HG02885 (cell line): ENCODE data around the gene ACBD3.

Experiments
- ATAC-seq: cut with Tn5 transposase; IDR thresholded peaks from one replicate; pipeline ENCODE4 v1.9.1; 2021; ENCODE audit warnings: mild to moderate bottlenecking; ENCODE audit not compliant: unreplicated experiment, poor library complexity

The ACBD3 gene

GRCh38 chr1:226118357-226118756 is 68.2 kb downstream of the ACBD3 start:
- ATAC-seq, result no peak

- no peak for ATAC-seq
Observed at GRCh38 chr1:226117330-226117729, 69.2 kb downstream of the ACBD3 start.

DNA sequence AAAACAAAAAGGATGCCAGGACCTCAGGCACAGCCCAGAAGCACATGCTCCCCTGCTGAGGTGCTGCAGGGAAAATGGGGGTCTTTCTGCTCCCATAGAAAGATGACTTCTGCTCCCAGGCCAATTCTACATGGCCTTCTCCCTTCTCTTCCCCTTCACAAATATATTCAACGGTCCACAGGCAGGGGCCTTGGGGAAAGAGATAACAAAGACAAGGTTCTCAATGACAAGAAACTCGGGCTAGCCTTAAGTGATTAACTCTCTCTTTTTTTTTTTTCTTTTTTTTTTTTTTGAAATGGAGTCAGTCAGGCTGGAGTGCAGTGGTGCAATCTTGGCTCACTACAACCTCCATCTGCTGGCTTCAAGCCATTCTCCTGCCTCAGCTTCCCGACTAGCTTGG is 69.9 kb downstream of the ACBD3 start:
- no peak for ATAC-seq

DNA sequence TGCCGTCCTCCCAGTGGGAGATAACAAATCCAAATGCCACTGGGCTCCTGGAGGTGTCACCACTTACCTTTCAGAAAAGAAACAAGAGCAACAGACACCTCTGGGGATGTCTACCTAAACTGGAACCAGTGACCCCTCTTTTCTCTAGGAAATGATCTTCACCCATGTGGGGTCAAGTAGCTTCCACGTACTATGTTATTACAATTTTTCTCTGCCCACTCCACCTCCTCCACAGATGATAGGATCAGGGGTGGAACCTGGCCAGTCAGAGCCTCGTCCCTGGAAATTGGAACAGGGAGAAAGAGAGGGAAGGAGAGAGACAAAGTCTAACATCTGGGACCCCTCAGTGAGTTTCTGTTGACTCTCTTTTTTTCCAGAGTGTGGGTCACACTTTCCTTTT is 73.9 kb downstream of the ACBD3 start:
- ATAC-seq, result no peak

DNA sequence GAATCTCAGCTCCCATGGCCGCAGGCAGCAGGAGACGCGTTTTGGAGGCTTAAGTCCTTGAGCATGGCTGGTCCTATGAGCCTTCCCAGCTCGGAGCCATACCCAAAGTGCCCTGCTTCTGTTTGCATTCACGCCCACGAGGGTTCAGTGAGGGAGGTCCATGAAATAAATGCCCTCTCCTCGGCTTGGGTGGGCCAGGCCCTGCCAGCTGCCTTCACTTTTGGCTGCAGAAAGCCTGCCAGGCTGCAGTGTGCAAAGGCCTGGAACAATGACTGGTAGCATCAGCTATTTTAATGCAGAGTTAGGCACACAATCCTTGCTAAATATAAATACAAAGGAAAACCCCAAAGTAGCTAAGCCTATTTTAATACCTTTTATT is 74.7 kb downstream of the ACBD3 start:
- ATAC-seq, result no peak

DNA sequence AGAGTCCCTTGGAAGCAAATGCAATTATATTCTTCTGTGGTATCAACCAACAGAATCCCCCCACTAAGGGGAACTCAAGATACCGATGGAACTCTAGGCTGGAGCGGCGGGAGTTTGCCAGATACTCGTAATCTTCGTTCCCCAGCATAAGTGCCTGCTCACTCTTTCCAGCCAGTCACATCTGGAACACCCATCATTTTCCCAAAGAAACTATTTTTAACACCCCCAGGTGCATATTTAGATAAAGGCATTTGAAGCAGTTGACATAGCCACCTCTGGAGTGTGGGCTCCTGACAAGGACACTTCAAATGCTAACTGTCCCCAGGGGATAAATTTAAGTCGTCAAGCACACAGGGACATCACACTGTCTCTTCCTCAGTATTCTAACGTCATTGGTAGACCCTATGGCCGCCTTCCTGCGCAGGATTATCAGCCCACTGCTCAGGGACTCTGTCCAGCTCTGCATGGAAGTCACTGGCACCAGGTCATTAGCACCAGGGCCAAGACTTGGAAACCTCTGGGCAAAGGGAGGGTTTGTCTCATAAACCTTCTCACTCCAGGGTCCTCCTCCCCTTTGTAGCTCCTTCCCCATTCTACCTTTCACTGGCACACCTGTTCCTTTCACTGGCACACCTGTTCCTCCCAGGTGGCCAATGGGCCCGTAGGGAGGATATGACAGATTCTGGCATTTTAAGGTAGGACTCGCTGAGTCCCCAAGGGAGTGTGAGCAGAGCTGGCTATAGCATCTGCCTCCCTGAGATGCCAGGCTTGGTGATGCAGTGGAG is 75.3 kb downstream of the ACBD3 start:
- no peak for ATAC-seq

- ATAC-seq, result peak; percentile 76
Observed at GRCh38 chr1:226110249-226111097, 76.1 kb downstream of the ACBD3 start.

- peak; percentile 78 for ATAC-seq
Observed at GRCh38 chr1:226109829-226110248, 76.7 kb downstream of the ACBD3 start.

GRCh38 chr1:226108935-226109828 is 77.4 kb downstream of the ACBD3 start:
- ATAC-seq, result no peak

- ATAC-seq, result no peak
Observed at GRCh38 chr1:226107471-226108460, 78.8 kb downstream of the ACBD3 start.

DNA sequence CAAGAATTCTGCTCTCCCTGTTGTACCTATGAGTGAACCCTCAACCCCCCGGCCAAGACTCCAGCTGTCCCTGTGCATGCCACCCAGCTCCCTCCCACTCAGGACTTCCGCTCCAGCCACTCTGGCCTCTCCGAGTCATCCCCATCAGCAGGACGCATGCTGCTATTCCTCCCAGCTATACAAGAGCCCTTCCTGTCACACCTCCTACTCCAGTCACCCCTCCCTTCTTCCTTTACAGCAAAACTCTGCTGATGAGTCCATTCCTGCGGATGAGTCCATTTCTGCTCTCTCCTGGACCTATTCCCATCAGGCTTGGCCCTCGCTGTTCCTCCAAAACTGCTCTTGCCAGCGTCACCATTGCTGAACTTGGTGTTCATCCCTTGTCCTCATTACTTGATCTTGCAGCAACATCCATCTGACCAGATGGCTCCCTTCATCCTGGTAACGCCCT is 81.8 kb downstream of the ACBD3 start:
- ATAC-seq, result no peak

DNA sequence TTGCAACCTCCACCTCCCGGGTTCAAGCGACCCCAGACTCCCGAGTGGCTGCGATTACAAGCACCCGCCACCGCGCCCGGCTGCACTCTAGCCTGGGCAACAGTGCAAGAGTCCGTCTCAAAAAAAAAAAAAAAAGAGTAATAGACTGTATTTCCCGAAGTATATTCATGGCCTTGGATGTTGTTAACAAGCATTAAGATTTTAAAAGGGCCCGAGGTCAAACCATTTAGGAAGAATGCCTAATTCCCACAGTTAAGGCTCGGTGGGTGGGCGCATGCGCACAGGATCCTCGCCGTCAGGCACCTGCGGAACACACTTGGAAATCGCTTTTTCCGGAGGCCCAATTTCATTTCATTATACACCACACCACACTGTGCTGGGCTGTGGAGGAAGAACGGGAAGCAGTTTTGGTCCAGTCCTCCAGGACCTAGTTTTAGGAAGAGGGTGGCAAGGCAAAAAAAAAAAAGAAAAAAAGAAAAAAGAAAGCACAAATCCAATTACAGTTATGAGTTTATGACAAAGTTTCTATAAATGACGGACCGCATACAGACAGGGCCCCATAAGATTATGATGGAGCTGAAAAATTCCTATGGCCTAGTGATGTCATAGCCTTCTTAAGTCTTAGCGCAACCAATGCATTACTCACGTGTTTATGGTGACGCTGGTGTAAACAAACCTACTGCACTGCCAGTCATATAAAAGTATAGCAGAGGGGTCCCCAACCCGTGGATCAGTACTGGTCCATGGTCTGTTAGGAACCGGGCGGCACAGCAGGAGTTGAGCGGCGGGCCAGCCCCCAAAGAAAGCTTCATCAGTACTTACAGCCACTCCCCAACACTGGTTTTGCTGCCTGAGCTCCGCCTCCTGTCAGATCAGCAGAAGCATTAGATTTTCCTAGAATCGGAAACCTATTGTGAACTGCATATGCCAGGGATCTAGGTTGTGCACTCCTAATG is 85.8 kb downstream of the ACBD3 start:
- ATAC-seq, result peak; percentile 52

GRCh38 chr1:226098870-226099835 is 87.4 kb downstream of the ACBD3 start:
- ATAC-seq, result no peak

DNA sequence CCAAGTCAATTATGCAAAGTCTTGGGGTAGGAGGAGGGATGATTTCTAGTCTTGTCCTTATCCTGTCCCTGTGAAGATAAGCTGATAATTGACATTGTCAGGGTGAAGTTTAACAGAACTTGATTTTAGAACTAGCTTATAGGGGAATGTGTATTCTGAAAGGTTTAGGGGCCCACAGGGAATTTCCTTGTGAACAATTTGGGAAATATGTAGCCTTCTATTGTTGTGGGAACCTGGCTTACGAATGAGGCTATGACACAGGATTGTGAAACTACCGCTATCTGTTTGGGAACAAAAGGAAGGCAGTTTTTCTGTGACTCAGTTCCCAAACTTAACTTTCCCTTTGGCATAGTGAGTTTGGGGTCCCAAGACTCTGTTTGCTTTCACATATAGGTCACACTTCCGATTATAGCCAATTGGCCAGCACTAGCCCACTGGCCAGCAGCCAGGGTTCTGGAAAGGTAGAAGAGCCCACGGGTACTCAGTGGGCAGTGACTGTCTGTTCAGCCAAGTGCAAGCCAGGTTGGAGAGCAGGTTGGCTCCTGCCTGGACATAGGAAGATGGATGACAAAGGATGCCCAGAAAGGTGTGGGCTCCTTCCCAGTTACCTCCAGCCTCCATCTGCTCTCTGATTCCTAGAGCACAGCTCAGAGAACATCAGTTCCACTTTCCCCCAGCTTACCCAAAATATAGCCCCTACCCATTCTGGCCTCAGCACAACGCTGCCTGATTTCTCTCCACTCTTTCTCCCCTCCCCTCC is 88.5 kb downstream of the ACBD3 start:
- ATAC-seq, result no peak

GRCh38 chr1:226095286-226095685 is 91.3 kb downstream of the ACBD3 start:
- no peak for ATAC-seq
